PFSK-1 (cell line): ENCODE measurements around the gene TCP11.

Source experiments
- FOXP2 ChIP-seq: optimal IDR thresholded peaks from 2 replicates; pipeline ENCODE3; 2011; ENCODE audit warnings: borderline replicate concordance, control low read depth, inconsistent platforms; ENCODE audit not compliant: insufficient read depth; ENCODE audit errors: extremely low read length, extremely low read depth
- POLR2AphosphoS5 ChIP-seq: IDR thresholded peaks from 2 replicates; pipeline ENCODE4 v1.6.1; 2012; ENCODE audit warnings: low read depth, mild to moderate bottlenecking, control low read depth, low read length, moderate library complexity
- REST ChIP-seq, 2 experiments: IDR thresholded peaks; 2 replicates each; pipeline versions ENCODE4 v1.6.1 to v1.8.0; 2011 to 2012; ENCODE audit warnings: low read depth in 2 of 2, low read length in 2 of 2, control low read depth in 1 of 2, inconsistent platforms in 1 of 2, mild to moderate bottlenecking in 1 of 2, moderate library complexity in 1 of 2; ENCODE audit not compliant: insufficient read depth in 1 of 2
- SIN3A ChIP-seq: IDR thresholded peaks from 2 replicates; pipeline ENCODE4 v1.6.1; 2012; ENCODE audit warnings: mild to moderate bottlenecking, low read length, moderate library complexity, borderline replicate concordance; ENCODE audit not compliant: insufficient read depth
- TAF1 ChIP-seq: IDR thresholded peaks from 2 replicates; pipeline ENCODE4 v1.6.1; 2012; ENCODE audit warnings: low read length, control low read depth, borderline replicate concordance; ENCODE audit not compliant: insufficient read depth

The TCP11 gene

GRCh38 chr6:35090734-35091133 is 50.4 kb downstream of the TCP11 start:
- TF ChIP-seq FOXP2 (no peak), TAF1 (no peak)

GRCh38 chr6:35089935-35090505 is 51.1 kb downstream of the TCP11 start:
- TF ChIP-seq POLR2AphosphoS5 (no peak), SIN3A (no peak), TAF1 (no peak), REST (IDR thresholded peaks at IDR 0.05; ENCODE audit: insufficient read depth in 1 of 2, low read depth in 2 of 2, low read length in 2 of 2) (no peak), FOXP2 (no peak)

DNA sequence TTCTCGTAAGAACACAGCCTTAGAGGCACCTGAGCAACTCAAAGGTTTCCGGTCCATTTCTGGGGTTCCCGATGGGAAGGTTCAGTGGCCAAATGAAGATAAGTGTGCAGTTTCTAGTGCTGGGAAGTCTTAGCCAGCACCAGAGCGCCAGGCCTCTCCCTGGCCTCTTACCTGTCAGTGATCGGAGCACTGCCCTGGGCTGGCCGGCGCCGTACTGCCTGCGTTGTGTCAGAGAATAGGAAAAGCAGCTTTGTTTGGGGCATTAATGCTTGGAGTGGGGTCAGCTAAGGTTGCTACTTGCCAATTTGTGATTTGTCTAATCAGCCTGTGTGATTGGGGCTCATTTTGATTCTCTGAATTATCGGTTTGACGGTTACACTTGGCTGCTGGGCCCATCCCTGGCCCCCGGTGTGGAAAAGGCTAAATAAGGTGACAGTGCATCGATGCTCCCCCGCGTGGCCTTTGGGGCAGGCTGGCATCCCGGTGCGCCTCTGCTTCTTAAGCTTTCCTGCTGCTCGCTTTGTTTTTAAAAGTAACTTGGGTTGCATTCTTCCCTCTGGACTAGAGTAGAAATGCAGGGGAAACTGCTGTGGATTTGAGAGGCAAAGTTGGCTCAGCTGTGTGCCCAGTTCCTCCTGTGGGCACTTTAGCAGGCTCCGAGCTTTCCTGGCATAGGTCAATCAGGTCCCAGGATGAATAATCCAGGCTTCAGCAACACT is 51.8 kb downstream of the TCP11 start:
- TF ChIP-seq REST (IDR thresholded peaks at IDR 0.05; ENCODE audit: insufficient read depth in 1 of 2, low read depth in 2 of 2, low read length in 2 of 2) (no peak), POLR2AphosphoS5 (no peak), FOXP2 (no peak), SIN3A (no peak), TAF1 (no peak)

GRCh38 chr6:35088281-35089215 is 52.6 kb downstream of the TCP11 start:
- TF ChIP-seq FOXP2: no peak
- TF ChIP-seq TAF1: no peak
- no peak for TF ChIP-seq POLR2AphosphoS5
- TF ChIP-seq REST (IDR thresholded peaks at IDR 0.05; ENCODE audit: insufficient read depth in 1 of 2, low read depth in 2 of 2, low read length in 2 of 2): no peak
- TF ChIP-seq SIN3A: no peak
